Colonic mucosa (tissue), 4 donors: ENCODE data around the gene FOSB. TPM values are rescaled to one million over a fixed set of nuclear protein-coding genes. Genes with fewer than 3 reads are reported as not detected.
"Not testable (repeated sequence)": the region's sequence is repeated elsewhere in the genome, so short reads cannot be mapped to it uniquely, and the experiment has no call there.

Experiments
- DNase-seq: peaks from one replicate; pipeline ENCODE4 v3.0.0-alpha.2; 2020
- H3K27ac ChIP-seq: fragments of 200-600 bp; one replicate; pipeline ENCODE4 v1.8.0; 2021
- H3K27me3 ChIP-seq: fragments of 200-600 bp; one replicate; pipeline ENCODE4 v1.8.0; 2021
- H3K36me3 ChIP-seq: fragments of 200-600 bp; one replicate; pipeline ENCODE4 v1.8.0; 2021
- H3K4me1 ChIP-seq: fragments of 200-600 bp; one replicate; pipeline ENCODE4 v1.8.0; 2021; ENCODE audit warnings: mild to moderate bottlenecking
- H3K4me3 ChIP-seq: fragments of 200-600 bp; one replicate; pipeline ENCODE4 v1.8.0; 2021
- H3K9ac ChIP-seq, 2 donors: one replicate each; pipeline ENCODE4 v1.7.0; 2013; ENCODE audit warnings: control low read depth in 2 of 2, low read depth in 2 of 2, low read length in 2 of 2
- H3K9me3 ChIP-seq: fragments of 200-600 bp; one replicate; pipeline ENCODE4 v1.8.0; 2021
- intact Hi-C: fragments of 100-400 bp; cut with DNase I; formaldehyde crosslinking; loops from one replicate; pipeline ENCODE4 v1.14.1; 2022
- total RNA-seq, 2 donors: library from RNA; stranded (reverse); fragmentation: NEBNext Ultra II Directional in 1 of 2; extraction: Animal tissue kit (Norgen Biotek cat#: 25700) in 1 of 2; gene quantifications; one replicate each; pipeline ENCODE4 v1.2.1, GENCODE V29; 2021
- TF ChIP-seq, protein P1 (sequence below): fragments of 200-600 bp; IDR thresholded peaks from one replicate; pipeline ENCODE4 v1.8.0; 2022; ENCODE audit warnings: antibody characterized with exemption, mild to moderate bottlenecking
- donor health status: healthy.
- donor health status: DM: no; HTN: no; CAD: no.
- donor health status: DM: no; HTN: no; CAD: no.

FOSB gene
- total RNA-seq, 2 donors from 2014 or later = 1.5 to 3.4 TPM

DNA sequence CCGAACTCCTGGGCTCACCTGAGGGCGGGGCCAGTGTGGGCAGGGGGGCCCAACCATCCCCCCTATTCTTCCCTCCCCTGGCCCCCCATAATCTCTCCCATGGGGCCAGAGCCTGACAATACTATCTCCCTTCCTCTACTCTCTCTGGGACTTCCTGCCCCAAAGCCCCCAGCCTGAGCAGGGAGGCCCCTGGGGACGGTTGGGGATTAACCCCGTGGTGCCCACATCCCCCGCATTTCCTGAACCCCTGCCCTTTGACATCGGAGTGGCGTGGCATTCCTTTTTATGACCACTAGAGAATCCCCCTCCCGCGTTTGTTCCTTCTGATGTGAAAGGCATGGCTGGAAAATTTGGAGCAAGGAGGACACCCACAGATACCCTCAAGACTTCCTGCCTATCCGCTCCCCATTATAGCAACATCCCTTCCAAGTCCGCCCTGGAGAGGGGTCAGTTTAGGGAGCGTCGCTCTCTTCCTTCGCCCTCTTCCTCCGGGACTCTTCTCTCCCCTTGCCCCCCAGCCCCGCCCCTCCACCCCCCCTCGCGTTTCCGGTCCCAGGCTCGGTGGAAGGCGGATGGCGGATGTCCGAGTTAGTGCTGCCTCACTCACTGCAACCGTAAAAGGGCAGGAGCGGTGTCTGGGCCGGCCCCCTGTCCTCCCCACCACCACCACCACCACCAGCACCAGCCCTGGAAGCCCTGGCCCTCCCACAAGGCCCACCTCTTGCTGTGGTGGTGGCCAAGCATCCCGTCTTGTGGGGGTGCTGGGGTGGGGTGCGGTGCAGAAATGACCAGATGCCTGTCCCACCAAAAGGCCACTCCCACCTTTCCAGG is 41.3 kb downstream of the FOSB start:
- Histone ChIP-seq H3K27ac (peak overlapping the region; percentile 98), H3K9me3 (no peaks in the 10 kb centered on the region), H3K4me1 (peaks cover 35% of the 10 kb centered on the region), H3K36me3 (no peaks in the 10 kb centered on the region), H3K9ac (peak overlapping the region; percentile 90 to 98), H3K27me3 (no peaks in the 10 kb centered on the region), H3K4me3 (peak overlapping the region; percentile 99)
- intact Hi-C loops = no loop called here
- peak; percentile 83 for DNase-seq
- TF ChIP-seq, protein P1, sequence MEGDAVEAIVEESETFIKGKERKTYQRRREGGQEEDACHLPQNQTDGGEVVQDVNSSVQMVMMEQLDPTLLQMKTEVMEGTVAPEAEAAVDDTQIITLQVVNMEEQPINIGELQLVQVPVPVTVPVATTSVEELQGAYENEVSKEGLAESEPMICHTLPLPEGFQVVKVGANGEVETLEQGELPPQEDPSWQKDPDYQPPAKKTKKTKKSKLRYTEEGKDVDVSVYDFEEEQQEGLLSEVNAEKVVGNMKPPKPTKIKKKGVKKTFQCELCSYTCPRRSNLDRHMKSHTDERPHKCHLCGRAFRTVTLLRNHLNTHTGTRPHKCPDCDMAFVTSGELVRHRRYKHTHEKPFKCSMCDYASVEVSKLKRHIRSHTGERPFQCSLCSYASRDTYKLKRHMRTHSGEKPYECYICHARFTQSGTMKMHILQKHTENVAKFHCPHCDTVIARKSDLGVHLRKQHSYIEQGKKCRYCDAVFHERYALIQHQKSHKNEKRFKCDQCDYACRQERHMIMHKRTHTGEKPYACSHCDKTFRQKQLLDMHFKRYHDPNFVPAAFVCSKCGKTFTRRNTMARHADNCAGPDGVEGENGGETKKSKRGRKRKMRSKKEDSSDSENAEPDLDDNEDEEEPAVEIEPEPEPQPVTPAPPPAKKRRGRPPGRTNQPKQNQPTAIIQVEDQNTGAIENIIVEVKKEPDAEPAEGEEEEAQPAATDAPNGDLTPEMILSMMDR = no peak

DNA sequence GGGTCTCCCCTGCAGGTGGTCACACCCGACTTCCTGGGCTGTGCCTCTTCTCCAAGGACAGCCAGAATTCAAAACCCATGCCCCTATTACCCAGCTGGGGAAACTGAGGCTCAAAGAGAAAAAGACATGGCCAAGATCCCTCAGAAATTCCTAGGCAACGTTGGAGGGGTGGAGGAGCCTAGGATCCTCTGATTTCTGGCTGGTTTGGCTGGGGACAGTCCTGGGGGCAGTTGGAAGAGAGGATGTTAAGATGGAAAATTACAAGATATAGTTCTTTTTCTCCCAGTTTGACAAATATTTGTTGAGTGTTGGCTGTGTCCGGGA is 41.9 kb downstream of the FOSB start:
- peak overlapping the region; percentile 98 for H3K27ac ChIP-seq
- no peaks in the 10 kb centered on the region for H3K27me3 ChIP-seq
- H3K9ac ChIP-seq = peak overlapping the region; percentile 79 to 98
- no peaks in the 10 kb centered on the region for H3K9me3 ChIP-seq
- H3K4me3 ChIP-seq = peak overlapping the region; percentile 99
- intact Hi-C loops = no loop called here
- no peak for DNase-seq
- H3K36me3 ChIP-seq = no peaks in the 10 kb centered on the region
- H3K4me1 ChIP-seq = peaks cover 41% of the 10 kb centered on the region
- TF ChIP-seq, protein P1 = no peak

GRCh38 chr19:45510352-45510751 is 42.6 kb downstream of the FOSB start:
- H3K27ac ChIP-seq, H3K9me3 ChIP-seq, H3K36me3 ChIP-seq, H3K27me3 ChIP-seq, DNase-seq, intact Hi-C loops: not testable (repeated sequence)
- Histone ChIP-seq H3K9ac (peak overlapping the region in 1 of 2 donors; percentile 28), H3K4me1 (peaks cover 48% of the 10 kb centered on the region), H3K4me3 (peak overlapping the region; percentile 99)

DNA sequence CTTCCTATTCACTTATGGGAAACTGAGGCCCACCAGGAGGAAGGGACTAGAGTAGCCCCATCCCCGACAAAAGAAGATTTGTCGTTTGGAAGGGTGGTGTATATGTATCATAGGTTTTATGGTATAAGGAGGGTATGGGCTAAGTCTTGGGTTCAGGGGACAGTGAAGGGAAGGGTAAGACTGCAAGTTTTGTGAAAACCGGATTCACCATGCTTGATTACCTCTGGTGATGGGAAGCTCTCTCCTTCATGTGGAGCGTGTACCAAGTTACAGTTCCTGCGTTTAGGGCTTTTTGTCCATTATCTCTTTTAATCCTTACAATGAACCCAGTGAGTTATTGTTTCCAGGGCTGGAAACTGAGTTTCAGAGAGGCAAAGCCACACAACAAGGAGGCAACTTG is 43.3 kb downstream of the FOSB start:
- H3K4me3 ChIP-seq = no peak overlapping the region
- TF ChIP-seq, protein P1 = no peak
- H3K36me3 ChIP-seq = no peaks in the 10 kb centered on the region
- no peaks in the 10 kb centered on the region for H3K9me3 ChIP-seq
- H3K4me1 ChIP-seq = peaks cover 55% of the 10 kb centered on the region
- H3K27ac ChIP-seq = peak overlapping the region; percentile 85
- H3K27me3 ChIP-seq = no peaks in the 10 kb centered on the region
- H3K9ac ChIP-seq = peak overlapping the region in 1 of 2 donors; percentile 28
- intact Hi-C loops = no loop called here
- no peak for DNase-seq

DNA sequence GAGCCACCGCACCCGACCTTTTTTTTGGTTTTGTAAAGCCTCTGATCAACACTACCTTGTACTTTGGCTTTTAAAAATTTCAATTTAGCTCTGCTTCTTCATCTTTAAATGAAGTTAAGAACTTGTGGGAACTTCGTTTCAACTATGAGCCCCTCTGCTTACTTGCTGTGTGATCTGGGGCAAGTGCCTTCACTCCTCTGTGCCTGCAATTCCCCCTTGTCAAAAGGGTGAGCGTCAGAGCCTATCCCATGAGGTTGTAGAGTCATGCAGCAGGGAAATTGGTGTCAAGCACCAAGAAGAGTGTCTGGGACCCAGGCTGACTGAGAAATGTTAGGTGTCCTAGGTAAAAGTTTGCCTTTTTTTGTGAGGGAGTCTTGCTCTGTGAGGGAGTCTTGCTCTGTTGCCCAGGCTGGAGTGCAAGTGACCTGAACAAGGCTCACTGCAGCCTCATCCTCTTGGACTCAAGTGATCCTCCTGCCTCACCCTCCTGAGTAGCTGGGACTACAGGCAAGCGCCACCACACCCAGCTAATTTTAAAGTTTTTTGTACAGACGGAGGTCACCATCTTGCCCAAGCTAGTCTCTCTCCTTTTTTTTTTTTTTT is 45.2 kb downstream of the FOSB start:
- intact Hi-C loops = no loop called here
- peak overlapping the region in 1 of 2 donors; percentile 27 for H3K9ac ChIP-seq
- peak overlapping the region; percentile 85 for H3K27ac ChIP-seq
- no peak for DNase-seq
- TF ChIP-seq, protein P1 = no peak
- no peak overlapping the region for H3K4me3 ChIP-seq
- no peaks in the 10 kb centered on the region for H3K27me3 ChIP-seq
- peaks cover 5% of the 10 kb centered on the region for H3K36me3 ChIP-seq
- H3K4me1 ChIP-seq = peaks cover 58% of the 10 kb centered on the region
- H3K9me3 ChIP-seq = no peaks in the 10 kb centered on the region
